A549 (cell line): Measurements from ENCODE around the gene SYNGR2. TPM values are rescaled to one million over a fixed set of nuclear protein-coding genes. Genes with fewer than 3 reads are reported as not detected.

Experiments
- ATAC-seq, 2 experiments: fragments of 200-7000 bp in 1 of 2; fragments of >200 bp in 1 of 2; cut with Nextera tagmentation in 1 of 2; cut with Tn5 transposase in 1 of 2; 3 replicates each; pipeline versions ENCODE4 v1.8.0 to v1.9.1; 2018 to 2020; ENCODE audit warnings: mild to moderate bottlenecking in 1 of 2, moderate library complexity in 1 of 2
- CTCF ChIA-PET: fragments of 300-600 bp; sonication (Branson Sonifier 250); formaldehyde crosslinking; extraction: SDS; loops from one replicate; lab custom pipeline; 2021; ENCODE audit warnings: antibody characterized with exemption, inconsistent platforms; lab: Yijun Ruan, JAX
- POLR2A ChIA-PET: fragments of 350-600 bp; formaldehyde crosslinking; extraction: SDS; loops from one replicate; lab custom pipeline; 2021; ENCODE audit warnings: antibody characterized with exemption, inconsistent platforms; lab: Yijun Ruan, JAX
- DNase-seq, 2 experiments: peaks; one replicate each; pipeline versions ENCODE4 v3.0.0 to v3.0.0-alpha.2; 2011 to 2016; ENCODE audit warnings: low read depth in 1 of 2, low spot score in 1 of 2
- FAIRE-seq: peaks from 2 replicates; lab custom pipeline; 2011; peaks lifted over from hg19 to GRCh38; lab: Jason Lieb, UNC
- H3K27ac ChIP-seq, 2 experiments: fragments of >200 bp; sonication (Bioruptor Twin); formaldehyde crosslinking; 3 replicates each; pipeline ENCODE4 v1.5.1; 2016 to 2017
- H3K4me1 ChIP-seq: fragments of >200 bp; sonication (Bioruptor Twin); formaldehyde crosslinking; 3 replicates; pipeline ENCODE4 v1.6.1; 2016
- H3K4me2 ChIP-seq: fragments of >200 bp; sonication (Bioruptor Twin); formaldehyde crosslinking; 3 replicates; pipeline ENCODE4 v1.6.1; 2016
- H3K4me3 ChIP-seq: fragments of >200 bp; sonication (Bioruptor Twin); formaldehyde crosslinking; 3 replicates; pipeline ENCODE4 v1.5.1; 2016
- H3K9me3 ChIP-seq: fragments of >200 bp; sonication (Bioruptor Twin); formaldehyde crosslinking; 3 replicates; pipeline ENCODE4 v1.6.1; 2016
- ATOH8 ChIP-seq: fragments of 250-450 bp; sonication (Bioruptor Pico); IDR thresholded peaks from 2 replicates; pipeline ENCODE4 v1.5.0; 2020; ENCODE audit warnings: low read depth, mild to moderate bottlenecking, moderate library complexity
- CBX2 ChIP-seq: fragments of 200-600 bp; sonication (generic); IDR thresholded peaks from 2 replicates; pipeline ENCODE4 v1.6.1; 2016; ENCODE audit warnings: low read depth, mild to moderate bottlenecking, borderline replicate concordance
- CTCF ChIP-seq: fragments of >200 bp; sonication (Bioruptor Twin); formaldehyde crosslinking; IDR thresholded peaks from 3 replicates; pipeline ENCODE4 v1.5.1; 2016
- E2F6 ChIP-seq: IDR thresholded peaks from 2 replicates; pipeline ENCODE4 v1.6.1; 2012; ENCODE audit warnings: low read depth, borderline replicate concordance
- ELK1 ChIP-seq: fragments of 150-350 bp; IDR thresholded peaks from 2 replicates; pipeline ENCODE4 v1.6.1; 2014; ENCODE audit warnings: low read depth, mild to moderate bottlenecking, low read length
- FOSL2 ChIP-seq, 2 experiments: fragments of 450-650 bp in 1 of 2; fragments of >200 bp in 1 of 2; sonication (Bioruptor Twin) in 1 of 2; formaldehyde crosslinking; IDR thresholded peaks; 2 replicates each; pipeline versions ENCODE4 v1.5.0 to v1.6.1; 2016 to 2020; ENCODE audit warnings: mild to moderate bottlenecking in 1 of 2, moderate library complexity in 1 of 2
- GATA3 ChIP-seq: IDR thresholded peaks from 2 replicates; pipeline ENCODE4 v1.6.1; 2012; ENCODE audit warnings: borderline replicate concordance
- HDAC2 ChIP-seq: fragments of 200-600 bp; sonication (generic); IDR thresholded peaks from 2 replicates; pipeline ENCODE4 v1.6.1; 2016
- HMGXB4 ChIP-seq: fragments of 250-450 bp; sonication (Bioruptor Pico); IDR thresholded peaks from 2 replicates; pipeline ENCODE4 v1.5.0; 2021; ENCODE audit warnings: mild to moderate bottlenecking, moderate library complexity, borderline replicate concordance
- HOXB13 ChIP-seq: fragments of 250-450 bp; sonication (Bioruptor Pico); IDR thresholded peaks from 2 replicates; pipeline ENCODE4 v1.5.0; 2020; ENCODE audit warnings: low read depth, mild to moderate bottlenecking, moderate library complexity
- HOXB5 ChIP-seq: fragments of 250-450 bp; sonication (Bioruptor Pico); IDR thresholded peaks from 2 replicates; pipeline ENCODE4 v1.5.0; 2020; ENCODE audit warnings: mild to moderate bottlenecking, moderate library complexity
- JUN ChIP-seq, 2 experiments: fragments of >200 bp; sonication (Bioruptor Twin); formaldehyde crosslinking; IDR thresholded peaks; 2 replicates in 1 of 2; 3 replicates in 1 of 2; pipeline ENCODE4 v1.6.1; 2016 to 2017
- KDM1A ChIP-seq: fragments of 200-600 bp; sonication (generic); IDR thresholded peaks from 2 replicates; pipeline ENCODE4 v1.6.1; 2016; ENCODE audit warnings: low read depth, mild to moderate bottlenecking
- KDM5A ChIP-seq: fragments of 200-600 bp; sonication (generic); IDR thresholded peaks from 2 replicates; pipeline ENCODE4 v1.6.1; 2016; ENCODE audit warnings: antibody characterized with exemption, mild to moderate bottlenecking
- MAX ChIP-seq: IDR thresholded peaks from 2 replicates; pipeline ENCODE4 v1.6.1; 2012
- NPAS2 ChIP-seq: fragments of 250-450 bp; sonication (Bioruptor Pico); IDR thresholded peaks from 2 replicates; pipeline ENCODE4 v1.8.0; 2022; ENCODE audit warnings: mild to moderate bottlenecking, moderate library complexity, borderline replicate concordance
- PHF8 ChIP-seq: fragments of 200-600 bp; sonication (generic); IDR thresholded peaks from 2 replicates; pipeline ENCODE4 v1.6.1; 2016; ENCODE audit warnings: low read depth, mild to moderate bottlenecking, antibody characterized with exemption, moderate library complexity, borderline replicate concordance
- POLR2AphosphoS2 ChIP-seq: conservative IDR thresholded peaks from 2 replicates; pipeline ENCODE4 v1.6.1; 2012; ENCODE audit warnings: low read length, improper control_type of control experiment, inconsistent platforms
- RAD21 ChIP-seq, 2 experiments: fragments of >200 bp in 1 of 2; sonication (Bioruptor Twin) in 1 of 2; formaldehyde crosslinking in 1 of 2; IDR thresholded peaks in 1 of 2; conservative IDR thresholded peaks in 1 of 2; 2 replicates in 1 of 2; 3 replicates in 1 of 2; pipeline ENCODE4 v1.6.1; 2012 to 2018; ENCODE audit warnings: inconsistent platforms in 1 of 2
- RARB ChIP-seq: fragments of 250-450 bp; sonication (Bioruptor Pico); IDR thresholded peaks from 2 replicates; pipeline ENCODE4 v1.8.0; 2021; ENCODE audit warnings: mild to moderate bottlenecking, moderate library complexity
- RFX5 ChIP-seq: fragments of 450-650 bp; IDR thresholded peaks from 2 replicates; pipeline ENCODE4 v1.7.1; 2014; ENCODE audit warnings: antibody characterized with exemption, mild to moderate bottlenecking, moderate library complexity
- SMC3 ChIP-seq: fragments of >200 bp; sonication (Bioruptor Twin); formaldehyde crosslinking; IDR thresholded peaks from 3 replicates; pipeline ENCODE4 v1.6.1; 2018; ENCODE audit warnings: inconsistent platforms
- TFCP2L1 ChIP-seq: fragments of 250-450 bp; sonication (Bioruptor Pico); IDR thresholded peaks from 2 replicates; pipeline ENCODE4 v1.5.0; 2021; ENCODE audit warnings: mild to moderate bottlenecking
- TP53 ChIP-seq: fragments of 250-450 bp; sonication (Bioruptor Pico); IDR thresholded peaks from 2 replicates; pipeline ENCODE4 v1.5.0; 2021; ENCODE audit warnings: mild to moderate bottlenecking, moderate library complexity
- USF2 ChIP-seq: fragments of 450-650 bp; IDR thresholded peaks from 2 replicates; pipeline ENCODE4 v1.6.1; 2014; ENCODE audit warnings: antibody characterized with exemption
- ZC3H11A ChIP-seq: fragments of 450-650 bp; IDR thresholded peaks from 2 replicates; pipeline ENCODE4 v1.6.1; 2014; ENCODE audit warnings: antibody characterized with exemption, mild to moderate bottlenecking
- WGBS: methylation state at CpG from one replicate; pipeline ENCODE4 v1.1.6; 2017; ENCODE audit errors: missing lambda C conversion rate; 5-methylcytosine and 5-hydroxymethylcytosine counted together
- polyA plus RNA-seq, 4 experiments: library from polyadenylated mRNA; depleted of rRNA in 3 of 4; stranded (reverse); fragments of >200 nt; fragmentation: RNase III in 1 of 4; extraction: RNeasy Plus Mini Kit Qiagen cat#74134 plus additional on column Dnase treatment in 1 of 4; gene quantifications; 2 replicates in 3 of 4; 3 replicates in 1 of 4; pipeline ENCODE4 v1.2.3, GENCODE V29; 2011 to 2017

Gene SYNGR2
- polyA plus RNA-seq, 2 of the 4 experiments (the other 2 are of a cell fraction): 102 to 113 TPM

- TF ChIP-seq GATA3 (no peak), USF2 (no peak), RFX5 (no peak), ELK1 (no peak), ATOH8 (CRISPR knock-in tag) (no peak), TFCP2L1 (no peak), FOSL2 (IDR thresholded peaks at IDR 0.05) (no peak), FOSL2 (CRISPR knock-in tag; IDR thresholded peaks at IDR 0.05) (no peak), HOXB5 (no peak), RARB (CRISPR knock-in tag) (no peak), NPAS2 (CRISPR knock-in tag) (no peak), TP53 (CRISPR knock-in tag) (no peak), HDAC2 (no peak), KDM5A (no peak), JUN (IDR thresholded peaks at IDR 0.05) (no peak), ZC3H11A (no peak), PHF8 (no peak), E2F6 (no peak), KDM1A (no peak), HOXB13 (CRISPR knock-in tag) (no peak)
- ChIA-PET POLR2A (interaction anchor here (2.6 kb wide), 1 partner anchor 63 kb away, joined by 7 read pairs; no protein-coding TSS in a partner anchor), CTCF (interaction anchor here (0.5 to 13.2 kb wide), 27 partner anchors 9 to 1380 kb away, joined by 3 to 295 read pairs (median 6); partner anchors contain the start of genes AFMID, C17orf99 and TK1)
- DNase-seq (no peak), FAIRE-seq (no peak), ATAC-seq (no peak)
- no peak overlapping the region for H3K27ac ChIP-seq
- 93% methylated on average over 14 of the region's 14 CpGs for WGBS
- H3K4me3 ChIP-seq: no peak overlapping the region
- no peak overlapping the region for H3K4me2 ChIP-seq
- no peaks in the 10 kb centered on the region for H3K9me3 ChIP-seq
- peaks cover 32% of the 10 kb centered on the region for H3K4me1 ChIP-seq
Observed at GRCh38 chr17:78175643-78175981, 7.2 kb downstream of the SYNGR2 start.

- ATAC-seq (peak; percentile 75 to 81), FAIRE-seq (no peak)
- CTCF ChIA-PET: interaction anchor here (0.6 to 13.2 kb wide), 51 partner anchors 9 to 891 kb away, joined by 3 to 295 read pairs (median 5); partner anchors contain the start of genes AFMID, C17orf99, TK1 and TMC8
- no peak overlapping the region for H3K4me3 ChIP-seq
- H3K4me2 ChIP-seq: 0 out of 3 replicates have a peak overlapping the region, but pooled peaks have one; percentile 3
- 27% methylated on average over 14 of the region's 14 CpGs for WGBS
- TF ChIP-seq RAD21 (conservative IDR thresholded peaks at IDR 0.05 in 1 of 2, IDR thresholded peaks at IDR 0.05 in 1 of 2): peak; percentile 73 to 82
- peak; percentile 69; the same call in 1 of the 2 replicates for TF ChIP-seq POLR2AphosphoS2
- peak; percentile 94 for TF ChIP-seq CTCF
- peak; percentile 61 for TF ChIP-seq MAX
- TF ChIP-seq HMGXB4 (CRISPR knock-in tag): no peak
- TF ChIP-seq HOXB13 (CRISPR knock-in tag): no peak
- TF ChIP-seq FOSL2 (IDR thresholded peaks at IDR 0.05): no peak
- 0 out of 2 replicates have a peak, but pooled peaks have one; percentile 2 for TF ChIP-seq FOSL2 (CRISPR knock-in tag; IDR thresholded peaks at IDR 0.05)
- no peak for TF ChIP-seq CBX2
- peak; percentile 92 for TF ChIP-seq SMC3
- TF ChIP-seq TFCP2L1: peak; percentile 61; the same call in 1 of the 2 replicates
- TF ChIP-seq, all 56 proteins: peak for 7
- no peaks in the 10 kb centered on the region for H3K9me3 ChIP-seq
- DNase-seq: peak; percentile 76 to 86
- H3K4me1 ChIP-seq: peaks cover 30% of the 10 kb centered on the region
- POLR2A ChIA-PET: interaction anchor here (0.5 to 2.6 kb wide), 6 partner anchors 11 to 92 kb away, joined by 3 to 7 read pairs (median 4); partner anchors contain the start of genes AFMID and TK1
- H3K27ac ChIP-seq: peak overlapping the region in 1 of 2 experiments; percentile 34; a peak in 1 of 6 replicates
Observed at GRCh38 chr17:78176548-78177025, 8.2 kb downstream of the SYNGR2 start.
